ENCODE data around the gene PSMB1.
A peak's percentile ranks its signal among the peaks of the same experiment; 100 is the strongest.

The PSMB1 gene

GRCh38 chr6:170584954-170585498 is 31.9 kb upstream of the PSMB1 start:
- H3K4me1 ChIP-seq (ENCODE audit: low read depth, poor library complexity, severe bottlenecking): peaks cover 13% of the 10 kb centered on the region
- peak overlapping the region; percentile 90 for H2AFZ ChIP-seq (ENCODE audit: low read depth)

DNA sequence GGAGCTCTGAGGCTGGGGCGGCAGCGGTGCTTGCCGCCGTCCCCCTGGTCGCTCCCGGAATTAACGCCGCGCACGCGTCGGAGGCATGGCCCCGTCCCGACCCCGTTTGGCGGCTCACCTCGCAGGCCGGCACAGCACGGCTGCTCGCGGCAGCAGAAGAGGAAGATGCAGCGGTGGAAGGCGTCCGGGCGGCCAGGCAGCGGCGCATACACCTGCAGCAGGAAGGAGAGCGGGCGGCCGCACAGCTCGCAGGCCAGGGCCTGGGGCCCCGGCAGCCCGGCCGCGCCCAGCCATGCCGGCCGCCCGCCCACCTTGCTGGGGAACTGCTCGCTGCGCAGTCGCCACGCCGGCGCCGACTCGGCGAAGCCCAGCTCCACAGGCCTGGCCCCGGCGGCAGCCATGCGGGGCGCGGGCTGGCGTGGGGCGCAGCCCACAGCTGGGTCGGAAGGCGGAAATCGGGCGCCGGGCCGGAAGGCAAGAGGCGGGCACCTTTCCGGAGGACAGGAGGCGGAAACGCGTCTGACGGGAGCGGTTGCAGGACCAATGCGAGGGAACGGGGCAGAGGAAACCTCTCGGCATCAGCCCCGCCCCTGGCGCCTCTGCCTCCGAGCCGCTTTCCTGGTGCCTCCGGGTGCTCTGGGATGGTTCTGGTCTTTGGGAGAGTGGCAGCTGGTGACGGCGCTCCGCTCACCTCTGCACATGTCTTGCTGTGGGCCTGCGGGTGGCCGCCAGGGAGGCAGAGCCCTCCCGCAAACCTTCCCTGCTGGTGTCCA is 31.3 kb upstream of the PSMB1 start, which contains the start of gene PDCD2:
TSS of gene PDCD2 (minus strand) at position 457 of the 773 bp plus-strand sequence. CDS start at position 401, 56 bp downstream.
- Histone ChIP-seq H3K4me2 (peak within 1 kb of the TSS; percentile 66), H3K27me3 (ENCODE audit: insufficient read depth, low read depth) (no peaks in the 10 kb centered on the region)

More at GRCh38 chr6:170584954-170585498, 31.9 kb upstream of the PSMB1 start:
- Histone ChIP-seq H3K4me3 (IDR thresholded peaks at IDR 0.05; ENCODE audit: insufficient read depth, low read depth, low read length) (no peak overlapping the region), H3K4me2 (peak overlapping the region; percentile 55), H3K27me3 (ENCODE audit: insufficient read depth, low read depth) (no peaks in the 10 kb centered on the region), H4K20me1 (ENCODE audit: insufficient read depth) (no peaks in the 10 kb centered on the region), H3K79me2 (ENCODE audit: insufficient read depth, low read depth) (peaks cover 15% of the 10 kb centered on the region; the same call in 1 of the 2 replicates), H3K27ac (peak overlapping the region; percentile 76; the same call in 1 of the 2 replicates), H3K9ac (peak overlapping the region; percentile 84; the same call in 1 of the 2 replicates), H3K36me3 (ENCODE audit: insufficient read depth) (no peaks in the 10 kb centered on the region; the same call in 1 of the 2 replicates)
- no peak for TF ChIP-seq CTCF (conservative IDR thresholded peaks at IDR 0.05; ENCODE audit: low read depth, low read length)

GRCh38 chr6:170583756-170584180 is 30.7 kb upstream of the PSMB1 start:
- Histone ChIP-seq H3K4me2 (peak overlapping the region; percentile 66), H3K9ac (peak overlapping the region; percentile 84), H3K79me2 (ENCODE audit: insufficient read depth, low read depth) (peaks cover 15% of the 10 kb centered on the region; the same call in 1 of the 2 replicates), H3K27ac (peak overlapping the region; percentile 76), H4K20me1 (ENCODE audit: insufficient read depth) (no peaks in the 10 kb centered on the region), H3K4me1 (ENCODE audit: low read depth, poor library complexity, severe bottlenecking) (peaks cover 13% of the 10 kb centered on the region), H2AFZ (ENCODE audit: low read depth) (peak overlapping the region; percentile 90), H3K27me3 (ENCODE audit: insufficient read depth, low read depth) (no peaks in the 10 kb centered on the region), H3K36me3 (ENCODE audit: insufficient read depth) (no peaks in the 10 kb centered on the region; the same call in 1 of the 2 replicates), H3K4me3 (IDR thresholded peaks at IDR 0.05; ENCODE audit: insufficient read depth, low read depth, low read length) (no peak overlapping the region)
- TF ChIP-seq CTCF (conservative IDR thresholded peaks at IDR 0.05; ENCODE audit: low read depth, low read length): 0 out of 2 replicates have a peak, but pooled peaks have one; percentile 13

More for the DNA sequence above, 31.3 kb upstream of the PSMB1 start, which contains the start of gene PDCD2:
- Histone ChIP-seq H3K9ac (peak within 1 kb of the TSS; percentile 84), H2AFZ (ENCODE audit: low read depth) (peak within 1 kb of the TSS; percentile 90), H4K20me1 (ENCODE audit: insufficient read depth) (no peaks in the 10 kb centered on the region), H3K4me1 (ENCODE audit: low read depth, poor library complexity, severe bottlenecking) (peaks cover 13% of the 10 kb centered on the region), H3K4me3 (IDR thresholded peaks at IDR 0.05; ENCODE audit: insufficient read depth, low read depth, low read length) (no peak within 1 kb of the TSS), H3K27ac (peak within 1 kb of the TSS; percentile 76), H3K36me3 (ENCODE audit: insufficient read depth) (no peaks in the 10 kb centered on the region; the same call in 1 of the 2 replicates), H3K79me2 (ENCODE audit: insufficient read depth, low read depth) (peaks cover 15% of the 10 kb centered on the region; the same call in 1 of the 2 replicates)
- TF ChIP-seq CTCF (conservative IDR thresholded peaks at IDR 0.05; ENCODE audit: low read depth, low read length): no peak

DNA sequence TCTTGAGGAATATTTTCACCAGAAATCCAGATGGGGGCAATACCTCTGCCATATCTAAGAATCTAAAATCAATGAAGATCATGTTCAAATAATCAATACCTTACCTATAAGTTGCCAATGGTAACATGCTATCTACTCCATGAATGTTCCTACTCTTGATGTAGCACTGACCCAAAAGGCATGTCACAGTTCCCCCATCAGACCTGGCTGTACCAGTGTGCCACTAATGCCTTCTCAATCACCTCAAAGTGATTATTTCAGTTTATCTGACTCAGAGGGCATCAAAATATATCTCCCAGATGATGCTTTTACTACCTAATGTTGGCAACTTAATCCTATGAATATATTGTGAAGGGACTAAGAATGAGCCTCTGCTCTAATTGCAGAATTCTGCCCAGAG is 25.8 kb upstream of the PSMB1 start:
- no peaks in the 10 kb centered on the region; the same call in 1 of the 2 replicates for H3K36me3 ChIP-seq (ENCODE audit: insufficient read depth)

More for the DNA sequence above, 25.8 kb upstream of the PSMB1 start:
- Histone ChIP-seq H3K4me3 (IDR thresholded peaks at IDR 0.05; ENCODE audit: insufficient read depth, low read depth, low read length) (no peak overlapping the region), H3K4me1 (ENCODE audit: low read depth, poor library complexity, severe bottlenecking) (peaks cover 7% of the 10 kb centered on the region), H3K27ac (no peak overlapping the region), H3K9ac (no peak overlapping the region), H3K27me3 (ENCODE audit: insufficient read depth, low read depth) (no peaks in the 10 kb centered on the region), H2AFZ (ENCODE audit: low read depth) (no peak overlapping the region), H3K79me2 (ENCODE audit: insufficient read depth, low read depth) (peaks cover 13% of the 10 kb centered on the region; the same call in 1 of the 2 replicates), H4K20me1 (ENCODE audit: insufficient read depth) (no peaks in the 10 kb centered on the region), H3K4me2 (no peak overlapping the region)
- TF ChIP-seq CTCF (conservative IDR thresholded peaks at IDR 0.05; ENCODE audit: low read depth, low read length): no peak
